ENCODE measurements around the gene CACNA2D1.

Gene CACNA2D1

DNA sequence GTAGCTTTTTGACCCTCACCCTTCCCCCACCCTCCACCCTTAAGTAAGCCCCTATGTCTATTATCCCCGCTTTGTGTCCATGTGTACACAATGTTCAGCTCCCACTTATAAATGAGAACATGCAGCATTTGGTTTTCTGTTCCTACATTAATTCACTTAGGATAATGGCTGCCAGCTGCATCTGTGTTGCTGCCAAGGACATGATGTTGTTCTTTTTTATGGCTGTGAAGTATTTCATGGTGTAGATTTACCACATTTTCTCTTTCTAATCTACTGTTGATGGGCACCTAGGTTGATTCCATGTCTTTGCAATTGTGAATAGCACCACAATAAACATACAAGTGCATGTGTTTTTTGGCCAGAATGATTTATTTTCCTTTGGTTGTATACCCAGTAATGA lies 232.2 kb downstream of the CACNA2D1 start:
- no peak for DNase-seq

DNA sequence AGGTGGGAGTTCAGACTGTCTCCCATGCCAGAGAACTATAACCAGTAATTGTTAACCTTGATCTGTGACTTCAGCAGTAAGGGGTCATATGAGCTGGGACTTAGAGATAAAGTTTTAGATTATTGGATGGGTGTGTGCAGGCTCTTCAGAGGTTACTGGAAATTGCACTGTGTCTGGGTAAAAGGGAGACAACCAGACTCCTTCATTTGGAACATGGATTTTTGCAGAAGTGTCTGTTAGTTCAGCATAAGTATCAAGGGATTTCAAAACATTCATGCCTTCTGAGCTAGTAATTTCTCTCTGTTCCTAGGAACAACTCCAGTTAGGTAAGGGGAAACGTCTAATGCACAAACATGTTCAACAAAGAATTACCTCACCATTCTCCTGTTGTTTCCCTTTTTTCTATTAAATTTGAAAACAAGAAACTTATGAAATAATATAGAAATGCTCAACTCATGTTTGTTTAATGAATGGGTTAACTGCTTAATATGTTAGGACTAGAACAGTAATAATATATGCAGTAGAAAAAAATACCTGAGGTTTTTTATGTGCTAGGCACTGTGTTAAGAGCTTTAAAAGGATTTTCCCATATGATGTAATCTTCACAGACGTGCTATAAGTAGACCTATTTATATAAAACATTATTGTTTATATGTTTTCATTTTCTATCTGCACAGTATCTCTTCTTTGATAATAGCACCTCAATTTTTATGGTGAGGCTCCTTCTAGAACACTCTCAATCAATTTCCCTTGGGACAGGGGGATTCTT lies 233.0 kb downstream of the CACNA2D1 start:
- no peak for DNase-seq

DNA sequence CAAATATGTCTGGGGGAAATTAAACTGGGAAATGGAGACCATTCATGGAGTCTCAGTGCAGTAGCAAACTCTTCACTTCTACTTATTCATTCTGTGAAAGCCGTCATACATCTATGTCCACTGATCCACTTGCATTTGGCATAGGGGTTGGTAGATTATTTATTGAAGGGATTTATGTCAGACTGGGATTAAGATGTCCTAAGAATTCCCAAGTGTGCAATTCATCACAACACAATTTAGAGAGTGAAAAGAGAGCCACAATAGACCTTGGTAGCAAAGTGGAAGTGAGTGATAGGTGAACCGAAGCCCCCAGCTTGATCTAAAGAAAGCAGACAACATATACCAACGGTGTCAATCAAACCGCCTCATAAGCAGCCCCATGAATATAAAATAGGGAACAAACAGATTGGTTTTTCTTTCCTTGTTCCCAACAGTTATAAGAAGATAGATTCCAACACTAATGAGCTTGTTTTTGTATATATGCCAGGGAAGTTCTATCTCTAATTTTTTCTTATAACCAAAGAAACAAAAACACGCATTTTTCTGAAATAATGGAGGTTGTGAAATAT lies 234.3 kb downstream of the CACNA2D1 start:
- no peak for DNase-seq

DNA sequence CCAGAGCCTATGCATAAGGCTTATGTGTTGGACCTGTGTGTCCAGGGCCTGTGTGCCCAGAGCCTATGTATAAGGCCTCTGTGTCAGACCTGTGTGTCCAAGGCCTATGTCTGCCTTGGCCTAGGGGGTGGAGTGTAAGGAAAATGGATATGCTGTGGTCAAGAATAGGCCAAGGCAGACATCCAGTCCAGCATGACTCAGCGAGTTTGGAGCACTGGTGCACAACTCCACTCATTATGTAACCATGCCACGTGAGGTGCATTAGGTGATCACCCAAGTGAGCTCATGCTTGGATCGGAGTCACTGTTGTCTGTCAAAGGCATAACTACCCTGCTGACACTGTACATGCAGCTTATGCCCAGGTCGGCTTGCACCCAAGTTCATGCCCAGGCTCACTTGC lies 238.9 kb downstream of the CACNA2D1 start:
- DNase-seq: no peak

DNA sequence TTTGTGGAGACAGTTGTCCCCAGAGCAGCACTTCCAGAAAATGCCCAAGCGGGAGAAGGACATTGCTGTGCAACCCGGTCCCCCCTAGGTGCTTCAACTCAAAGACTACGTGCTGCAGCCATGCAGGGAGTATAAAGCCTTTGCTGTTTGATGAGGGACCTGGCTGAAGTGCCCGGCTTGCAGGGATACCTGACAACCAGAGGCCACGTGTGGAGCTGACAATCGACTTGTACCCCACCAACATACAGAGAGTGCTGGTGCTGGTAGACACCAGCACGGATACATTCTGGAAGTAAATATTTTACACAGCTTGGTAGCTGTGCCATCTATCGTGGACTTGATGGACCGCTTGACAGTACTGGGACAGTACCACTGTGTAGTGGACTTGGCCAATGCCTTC lies 240.6 kb downstream of the CACNA2D1 start:
- DNase-seq: no peak

DNA sequence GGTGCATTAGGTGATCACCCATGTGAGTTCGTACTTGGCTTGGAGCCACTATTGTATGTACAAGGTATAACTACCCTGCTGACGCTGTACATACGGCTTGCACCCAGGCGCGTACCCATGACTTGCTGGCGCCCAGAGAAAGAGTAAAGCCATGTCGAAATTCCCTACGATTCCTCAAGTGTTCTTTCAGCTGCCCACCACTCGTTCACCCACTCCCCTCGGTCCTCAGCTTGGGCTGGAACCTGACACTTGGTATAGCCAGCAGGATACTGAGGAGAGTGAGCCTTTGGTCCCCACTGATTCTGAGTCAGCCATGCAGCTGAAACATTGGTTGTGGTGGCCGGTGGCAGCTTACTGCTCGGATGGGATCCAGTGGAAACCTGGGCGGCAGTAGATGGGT lies 241.5 kb downstream of the CACNA2D1 start:
- DNase-seq: no peak

DNA sequence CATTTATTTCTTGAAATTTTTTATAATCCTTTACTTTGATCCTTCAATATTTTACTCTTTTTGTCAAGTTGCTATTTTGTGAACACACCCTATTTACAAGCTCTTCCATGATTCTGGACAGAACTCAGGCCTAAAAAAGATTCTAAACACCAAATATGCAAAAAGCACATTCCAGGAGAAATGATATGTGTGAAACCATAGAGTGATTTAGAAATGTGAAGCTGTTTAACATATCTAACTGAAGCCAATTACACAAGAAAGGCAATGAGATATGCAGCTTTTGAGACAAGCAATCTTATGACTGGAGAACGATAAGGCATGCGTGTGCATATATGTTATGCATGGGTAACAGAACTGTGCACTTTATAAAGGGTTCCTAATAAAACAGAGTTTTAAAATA lies 243.0 kb downstream of the CACNA2D1 start:
- DNase-seq: no peak

DNA sequence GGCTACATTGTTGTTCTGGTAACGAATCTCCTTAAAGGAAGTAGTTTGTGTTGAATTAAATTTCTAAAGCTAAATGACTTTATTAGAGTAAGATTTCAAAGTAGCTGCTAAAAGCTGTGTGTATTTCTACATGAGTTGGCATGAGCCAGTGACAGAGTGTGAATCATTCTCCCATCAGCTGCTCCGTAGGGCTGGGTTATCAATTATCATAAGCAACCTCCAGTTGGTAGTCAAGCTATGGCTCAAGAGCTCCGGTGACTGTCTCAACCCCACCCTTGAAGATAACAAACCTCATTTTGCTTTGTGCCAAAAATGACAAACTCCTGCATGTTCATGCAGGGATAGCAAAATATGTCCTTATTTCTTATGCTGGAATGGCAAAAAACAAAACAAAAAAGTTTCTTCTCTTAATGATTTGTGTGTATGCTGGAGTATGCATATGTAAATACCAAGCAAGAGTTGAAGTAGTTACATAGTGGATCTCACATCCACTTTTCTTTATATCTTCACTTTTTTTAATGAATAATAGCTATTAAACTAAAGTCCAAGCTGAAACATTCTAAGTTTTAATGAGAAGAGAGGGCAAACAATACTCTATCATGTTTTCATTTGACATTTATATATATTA lies 249.4 kb downstream of the CACNA2D1 start:
- no peak for DNase-seq

DNA sequence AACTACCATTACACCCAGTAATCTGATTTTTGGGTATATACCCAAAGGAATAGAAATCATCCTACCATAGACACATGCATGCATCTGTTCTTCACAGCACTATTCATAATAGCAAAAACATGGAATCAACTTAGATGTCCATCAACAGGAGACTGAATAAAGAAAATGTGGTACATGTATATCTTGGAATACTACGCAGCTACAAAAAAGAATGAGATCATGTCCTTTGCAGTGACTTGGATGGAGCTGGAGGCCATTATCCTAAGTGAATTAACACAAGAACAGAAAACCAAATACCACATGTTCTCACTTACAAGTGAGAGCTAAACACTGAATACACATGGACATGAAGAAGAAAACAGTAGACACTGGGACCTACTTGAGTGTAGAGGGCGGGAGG lies 254.9 kb downstream of the CACNA2D1 start:
- no peak for DNase-seq

DNA sequence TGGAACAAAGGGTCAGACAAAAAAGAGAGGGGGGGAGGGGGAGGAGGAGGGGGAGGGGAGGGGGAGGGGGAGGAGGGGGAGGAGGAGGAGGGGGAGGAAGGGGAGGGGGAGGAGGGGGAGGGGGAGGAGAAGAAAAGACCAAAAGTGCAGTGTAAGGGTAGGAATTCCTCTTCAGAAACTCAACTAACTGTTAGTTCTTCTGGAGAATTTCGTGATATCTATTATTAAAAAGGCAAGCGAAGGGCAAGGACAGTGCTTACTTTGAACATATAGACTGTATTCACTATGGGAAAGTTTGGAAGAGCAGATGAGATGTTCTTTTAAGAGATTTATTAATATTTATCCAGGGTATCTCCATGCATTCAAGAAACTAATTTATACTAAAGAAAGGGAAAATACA lies 258.1 kb downstream of the CACNA2D1 start:
- no peak for DNase-seq

DNA sequence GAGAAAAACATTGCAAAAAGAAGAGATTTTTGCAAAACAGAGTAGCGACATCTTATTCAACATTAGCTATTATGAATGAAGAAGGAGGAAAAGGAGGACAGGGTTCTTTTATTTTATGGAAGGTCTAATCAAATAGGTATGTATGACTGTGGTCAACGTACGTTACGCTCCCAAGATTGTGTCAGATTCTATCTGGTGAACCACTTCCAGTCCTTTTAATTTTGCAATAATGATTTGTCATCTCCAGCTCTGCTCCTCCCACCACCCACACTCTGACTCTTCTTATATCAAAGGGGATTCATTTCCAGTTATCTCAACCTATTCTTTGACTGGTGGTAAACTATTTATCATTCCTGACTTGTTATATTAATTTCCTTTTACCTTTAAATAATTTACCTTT lies 259.9 kb downstream of the CACNA2D1 start:
- no peak for DNase-seq

DNA sequence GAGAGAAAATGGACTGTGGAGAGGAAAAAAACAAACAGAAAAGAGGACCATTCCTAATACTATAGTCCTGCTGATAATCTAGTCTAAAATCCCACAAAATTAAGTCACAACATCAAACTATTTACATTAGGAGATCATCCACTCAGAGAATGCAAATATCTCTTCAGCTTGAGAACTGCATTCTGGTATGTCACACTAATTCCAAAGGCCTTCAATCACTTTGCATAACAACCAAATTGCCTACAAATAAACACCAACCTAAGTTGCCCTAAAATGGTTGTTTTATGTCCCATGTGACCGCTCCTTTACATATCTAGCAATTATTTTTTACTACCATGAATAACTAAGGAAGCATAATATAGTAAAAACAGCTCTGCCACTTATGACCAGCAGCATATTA lies 264.3 kb downstream of the CACNA2D1 start:
- no peak for DNase-seq

DNA sequence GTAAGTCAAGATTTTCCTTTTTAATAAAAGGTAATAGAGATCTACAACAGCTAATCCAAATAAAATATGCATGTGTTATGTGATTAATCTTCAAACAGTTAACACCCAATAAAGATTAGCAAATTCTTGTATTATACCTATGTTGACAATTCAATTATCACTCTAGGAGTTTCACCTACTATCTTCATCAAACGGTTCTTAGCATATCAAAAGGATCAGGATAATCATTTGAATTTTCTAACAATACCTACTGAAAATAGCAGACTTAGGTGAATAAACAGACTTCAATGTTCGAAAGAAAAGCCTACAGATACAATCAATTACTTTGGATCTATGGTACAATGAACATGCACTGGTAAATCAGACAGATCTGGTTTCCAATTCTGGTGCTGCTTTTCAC lies 268.3 kb downstream of the CACNA2D1 start:
- DNase-seq: no peak

DNA sequence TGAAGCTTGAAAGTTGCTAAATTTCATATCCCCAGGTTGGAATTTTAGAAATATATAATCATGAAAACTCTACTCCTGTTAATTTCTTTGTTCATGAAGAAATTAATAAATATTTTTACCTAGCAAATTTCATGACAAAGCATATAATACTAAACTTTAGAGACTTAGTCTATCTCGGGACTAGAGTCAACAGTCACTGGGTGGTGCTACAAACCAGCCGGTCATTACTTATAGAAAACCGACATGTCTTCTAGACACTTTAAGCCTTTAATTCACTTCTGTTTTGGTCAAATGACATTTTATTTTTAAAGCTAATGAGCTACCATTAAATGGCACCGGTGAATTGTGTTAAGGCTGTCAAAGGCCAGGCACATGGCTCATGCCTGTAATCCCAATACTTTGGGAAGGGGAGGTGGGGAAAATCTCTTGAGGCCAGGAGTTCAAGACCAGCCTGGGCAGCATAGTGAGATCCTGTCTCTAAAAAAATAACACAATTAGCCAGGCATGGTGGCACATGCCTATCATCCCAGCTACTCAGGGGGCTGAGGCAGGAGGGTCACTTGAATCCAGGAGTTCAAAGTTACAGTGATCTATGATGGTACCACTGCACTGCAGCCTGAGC lies 270.1 kb downstream of the CACNA2D1 start:
- DNase-seq: no peak

DNA sequence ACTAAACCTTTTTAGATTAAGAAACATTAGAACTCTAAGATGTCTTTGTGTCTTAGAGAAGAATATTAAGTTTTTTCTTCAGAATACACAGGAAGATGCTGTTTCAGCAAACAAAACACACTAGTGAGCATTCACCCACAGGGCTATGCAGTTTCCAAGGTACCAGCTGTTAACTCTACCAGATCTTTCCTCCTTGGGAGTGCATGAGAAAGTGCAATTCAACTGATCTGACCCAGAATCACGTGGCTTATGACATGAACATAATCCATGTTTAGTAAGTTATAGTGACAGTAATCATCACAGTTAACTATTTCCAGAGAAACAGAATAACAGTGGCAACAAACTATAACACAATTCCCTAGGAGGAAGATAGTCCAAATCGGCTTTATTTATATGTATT lies 270.7 kb downstream of the CACNA2D1 start:
- DNase-seq: no peak

DNA sequence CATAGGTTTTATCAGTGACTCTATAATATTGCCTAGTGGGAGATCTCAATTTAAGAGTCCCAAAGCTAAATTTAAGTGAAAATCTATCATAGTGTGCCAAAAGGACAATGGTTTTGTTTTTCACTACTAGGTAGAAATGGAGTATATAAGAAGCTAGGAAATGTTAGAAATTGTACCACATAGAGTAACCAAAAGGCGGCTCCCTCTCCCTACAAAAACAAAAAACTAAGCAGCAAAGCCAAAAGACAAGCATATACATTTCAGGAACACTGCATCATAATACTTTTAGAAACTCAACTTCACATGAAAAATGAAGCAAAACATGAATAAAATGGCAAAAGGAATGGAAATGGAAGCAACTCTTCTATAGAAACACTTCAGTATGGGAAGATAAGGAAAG lies 271.6 kb downstream of the CACNA2D1 start:
- DNase-seq: no peak

DNA sequence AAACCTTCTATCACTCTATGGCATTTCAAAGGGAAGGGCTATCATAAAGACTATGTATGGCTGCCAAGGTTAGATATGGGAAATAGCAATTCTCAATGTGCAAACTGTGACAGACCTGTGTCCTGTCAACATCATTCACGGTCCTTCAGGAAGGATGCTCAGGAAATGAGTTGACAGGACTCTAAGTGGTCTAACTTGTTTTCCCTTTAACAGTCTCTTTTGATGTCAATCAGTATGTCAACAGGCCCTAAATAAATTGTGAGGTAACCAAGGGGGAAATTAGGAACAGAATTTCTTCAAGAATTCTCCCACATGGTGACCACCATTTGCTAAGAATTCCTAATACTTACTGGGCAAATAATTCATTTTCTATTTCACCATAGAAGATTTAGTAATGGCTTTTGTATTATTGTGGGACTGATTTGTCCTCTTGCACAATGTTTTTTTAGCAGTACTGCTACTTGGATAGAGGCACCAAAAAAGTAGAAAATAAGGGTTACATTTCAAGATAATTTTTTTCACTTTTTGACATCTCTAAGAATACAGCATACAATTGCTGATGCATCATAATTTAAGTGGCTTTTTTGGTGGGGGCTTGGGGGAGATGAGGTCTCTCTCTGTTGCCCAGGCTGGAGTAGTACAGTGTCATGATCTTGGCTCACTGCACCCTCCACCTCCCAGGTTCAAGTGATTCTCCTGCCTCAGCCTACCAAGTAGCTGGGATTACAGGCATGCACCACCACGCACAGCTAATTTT lies 275.8 kb downstream of the CACNA2D1 start:
- DNase-seq: no peak

DNA sequence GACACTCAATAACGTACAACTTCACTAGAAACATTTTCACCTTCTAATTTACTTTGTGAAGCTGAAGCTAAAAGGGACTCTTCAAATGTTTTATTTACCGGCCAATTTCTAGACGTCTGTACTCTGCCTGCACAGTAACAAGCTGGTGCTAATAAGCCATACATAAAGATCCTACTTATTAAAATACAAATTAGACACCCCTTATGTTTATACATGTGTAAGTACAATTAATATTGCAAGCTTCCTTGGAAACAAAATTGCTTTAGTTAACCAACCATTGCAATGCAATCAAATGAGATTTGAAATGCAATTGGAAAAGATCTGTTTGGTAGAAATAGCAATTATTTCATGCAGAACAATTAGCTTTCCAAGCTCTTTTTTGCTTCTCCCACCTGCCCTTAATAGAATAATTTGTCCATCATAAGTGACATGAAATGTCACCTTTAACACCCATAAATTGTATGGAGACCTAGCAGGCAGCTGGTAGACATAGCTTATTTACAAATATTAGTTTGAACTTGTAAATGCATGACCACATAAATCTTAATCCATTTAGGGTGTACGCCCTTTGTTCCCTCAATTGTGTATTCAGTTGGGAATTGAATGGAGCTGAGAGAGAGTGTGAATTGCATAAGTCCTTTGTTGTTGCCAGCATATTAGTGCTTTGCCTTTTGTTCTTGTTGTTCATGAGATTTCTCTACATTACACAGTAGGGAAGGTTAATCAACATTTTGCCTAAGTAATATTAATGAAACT lies 277.1 kb downstream of the CACNA2D1 start:
- DNase-seq: peak; percentile 63

DNA sequence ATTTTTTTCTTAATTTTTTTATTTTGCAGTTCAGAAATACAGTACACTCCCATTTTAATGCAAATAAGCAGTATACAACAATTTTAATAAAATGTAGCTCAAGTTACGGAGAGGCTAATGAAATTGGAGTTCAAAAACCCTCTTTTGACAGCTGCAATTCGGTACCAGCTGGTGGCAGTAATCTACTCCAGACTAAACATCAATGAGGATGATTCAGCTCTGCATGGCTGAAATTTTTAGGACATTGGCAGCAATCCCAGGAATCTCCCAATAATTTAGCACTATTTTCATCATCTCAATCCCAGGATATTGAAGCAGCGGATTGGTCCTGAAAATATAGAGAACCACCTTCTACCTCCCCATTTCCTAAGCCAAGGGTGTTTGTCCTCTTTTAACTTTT lies 278.8 kb downstream of the CACNA2D1 start:
- no peak for DNase-seq

DNA sequence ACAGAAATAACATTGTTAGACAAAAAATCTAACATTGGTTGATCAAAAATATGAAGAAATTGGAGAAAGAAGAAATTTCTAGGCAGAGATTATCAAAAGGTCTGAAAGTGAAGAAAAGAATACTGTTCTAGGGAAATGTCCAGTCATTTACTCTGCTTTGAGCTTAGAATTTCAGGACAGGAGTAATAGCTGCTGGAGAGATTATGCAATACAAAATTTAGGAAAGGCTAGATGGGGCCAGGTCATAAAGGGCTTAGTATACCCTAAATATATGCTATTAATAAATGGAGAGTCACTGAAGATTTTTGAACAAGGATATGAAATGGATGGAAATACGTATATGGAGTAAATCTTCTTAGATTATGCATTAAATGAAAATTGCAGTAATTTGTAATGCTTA lies 279.2 kb downstream of the CACNA2D1 start:
- DNase-seq: no peak

DNA sequence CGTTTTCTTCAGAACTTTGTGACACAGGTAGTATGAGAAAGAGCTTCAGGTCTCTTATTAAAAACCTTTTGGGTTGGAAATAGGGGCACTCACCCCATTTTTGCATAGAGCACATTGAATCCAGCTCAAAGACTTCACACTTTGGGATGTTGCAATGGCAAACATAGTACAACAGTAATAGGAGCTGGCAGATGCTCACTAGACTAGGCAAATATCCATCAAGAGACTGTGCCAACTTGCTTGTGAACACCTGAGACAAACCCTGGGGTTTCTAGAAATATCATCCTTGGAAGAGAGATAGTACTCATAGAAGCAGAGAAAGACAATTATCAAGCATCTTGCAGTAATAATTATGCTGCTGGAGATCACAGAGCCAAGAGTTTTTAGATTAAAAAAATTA lies 280.0 kb downstream of the CACNA2D1 start:
- no peak for DNase-seq

DNA sequence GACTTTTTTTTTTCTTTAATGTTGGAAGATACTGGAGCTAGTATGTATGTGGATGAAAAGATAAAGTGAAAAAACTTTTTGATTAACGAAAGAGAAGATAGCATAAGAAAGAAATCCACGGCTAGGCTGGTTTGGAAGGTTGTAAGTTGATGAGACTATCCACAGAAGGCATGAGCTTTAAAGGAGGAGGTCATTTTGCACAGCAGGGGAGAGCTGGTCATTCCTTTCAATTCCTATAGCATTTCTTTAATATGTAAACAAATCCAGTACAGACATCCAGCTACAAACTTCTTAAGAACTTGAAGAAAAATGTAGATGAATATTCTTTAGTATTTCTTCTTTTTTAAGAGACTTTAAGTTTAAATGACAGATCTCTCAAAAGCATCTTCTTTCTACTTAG lies 281.3 kb downstream of the CACNA2D1 start:
- no peak for DNase-seq

DNA sequence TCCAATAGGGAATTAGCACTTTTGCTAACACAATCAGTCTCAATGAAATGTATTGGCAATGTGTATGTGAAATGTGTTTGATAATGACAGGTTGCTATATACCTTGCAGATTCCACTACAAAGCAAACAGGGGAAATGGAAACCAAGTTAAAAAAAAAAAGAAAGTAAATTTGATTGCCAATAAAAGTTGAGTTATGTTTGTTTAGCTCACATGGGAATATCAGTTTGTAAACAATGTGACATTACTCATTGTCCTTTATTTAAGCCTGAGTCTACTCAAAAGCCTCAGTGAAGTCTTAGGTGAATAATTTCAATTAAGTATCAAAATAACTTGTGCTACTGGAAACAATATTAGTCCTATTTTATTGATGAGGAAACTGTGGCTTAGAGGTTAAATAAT lies 285.2 kb downstream of the CACNA2D1 start:
- no peak for DNase-seq
